WERI-Rb-1 (cell line): Measurements from ENCODE around the gene RFTN1.

Experiments used
- DNase-seq: peaks from one replicate; pipeline ENCODE4 v3.0.0-alpha.2; 2020
- H3K27ac ChIP-seq: fragments of 250-450 bp; sonication (Bioruptor Pico); 2 replicates; pipeline ENCODE4 v1.5.1; 2020; ENCODE audit warnings: mild to moderate bottlenecking, moderate library complexity
- H3K27me3 ChIP-seq: fragments of 250-450 bp; sonication (Bioruptor Pico); 2 replicates; pipeline ENCODE4 v1.5.1; 2021; ENCODE audit warnings: mild to moderate bottlenecking, low read depth, moderate library complexity; ENCODE audit not compliant: insufficient read depth, severe bottlenecking
- H3K36me3 ChIP-seq: fragments of 250-450 bp; sonication (Bioruptor Pico); 2 replicates; pipeline ENCODE4 v1.5.1; 2020; ENCODE audit warnings: mild to moderate bottlenecking, moderate library complexity
- H3K4me3 ChIP-seq: 2 replicates; pipeline ENCODE4 v1.5.1; 2011; ENCODE audit warnings: low read depth, mild to moderate bottlenecking, control low read depth, low read length
- H3K9me3 ChIP-seq: fragments of 250-450 bp; sonication (Bioruptor Pico); 2 replicates; pipeline ENCODE4 v1.5.1; 2021; ENCODE audit warnings: mild to moderate bottlenecking, moderate library complexity; ENCODE audit not compliant: severe bottlenecking
- TF ChIP-seq, protein P1 (sequence below): IDR thresholded peaks from 2 replicates; pipeline ENCODE4 v1.5.1; 2011; ENCODE audit warnings: low read depth, mild to moderate bottlenecking, control low read depth, inconsistent platforms, low read length

RFTN1 gene

DNA sequence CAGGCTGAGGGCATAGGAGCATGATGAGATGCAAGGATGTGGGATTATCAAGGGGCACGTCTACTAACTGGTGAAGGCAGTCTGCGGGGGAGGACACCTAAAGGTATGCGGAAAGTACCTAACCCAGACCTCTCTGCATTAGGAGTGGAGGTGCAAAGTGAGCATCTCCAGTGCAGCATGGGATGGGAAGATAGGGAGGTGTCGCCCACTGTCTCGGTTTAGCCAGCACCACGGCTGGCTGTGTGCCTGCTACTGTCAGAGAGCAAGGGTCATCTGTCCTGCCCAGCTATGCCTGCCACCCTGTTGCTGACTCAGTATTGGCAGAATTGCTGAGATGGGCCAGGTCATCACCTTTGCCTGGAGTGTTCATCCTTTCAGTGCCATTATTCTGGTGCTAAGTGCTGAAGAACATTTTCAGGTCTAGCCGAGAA lies 208.4 kb downstream of the RFTN1 start:
- Histone ChIP-seq H3K27me3 (no peaks in the 10 kb centered on the region), H3K36me3 (peaks cover 5% of the 10 kb centered on the region), H3K4me3 (no peak overlapping the region), H3K9me3 (no peaks in the 10 kb centered on the region), H3K27ac (no peak overlapping the region)
- TF ChIP-seq, protein P1, sequence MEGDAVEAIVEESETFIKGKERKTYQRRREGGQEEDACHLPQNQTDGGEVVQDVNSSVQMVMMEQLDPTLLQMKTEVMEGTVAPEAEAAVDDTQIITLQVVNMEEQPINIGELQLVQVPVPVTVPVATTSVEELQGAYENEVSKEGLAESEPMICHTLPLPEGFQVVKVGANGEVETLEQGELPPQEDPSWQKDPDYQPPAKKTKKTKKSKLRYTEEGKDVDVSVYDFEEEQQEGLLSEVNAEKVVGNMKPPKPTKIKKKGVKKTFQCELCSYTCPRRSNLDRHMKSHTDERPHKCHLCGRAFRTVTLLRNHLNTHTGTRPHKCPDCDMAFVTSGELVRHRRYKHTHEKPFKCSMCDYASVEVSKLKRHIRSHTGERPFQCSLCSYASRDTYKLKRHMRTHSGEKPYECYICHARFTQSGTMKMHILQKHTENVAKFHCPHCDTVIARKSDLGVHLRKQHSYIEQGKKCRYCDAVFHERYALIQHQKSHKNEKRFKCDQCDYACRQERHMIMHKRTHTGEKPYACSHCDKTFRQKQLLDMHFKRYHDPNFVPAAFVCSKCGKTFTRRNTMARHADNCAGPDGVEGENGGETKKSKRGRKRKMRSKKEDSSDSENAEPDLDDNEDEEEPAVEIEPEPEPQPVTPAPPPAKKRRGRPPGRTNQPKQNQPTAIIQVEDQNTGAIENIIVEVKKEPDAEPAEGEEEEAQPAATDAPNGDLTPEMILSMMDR = no peak
- DNase-seq = no peak

DNA sequence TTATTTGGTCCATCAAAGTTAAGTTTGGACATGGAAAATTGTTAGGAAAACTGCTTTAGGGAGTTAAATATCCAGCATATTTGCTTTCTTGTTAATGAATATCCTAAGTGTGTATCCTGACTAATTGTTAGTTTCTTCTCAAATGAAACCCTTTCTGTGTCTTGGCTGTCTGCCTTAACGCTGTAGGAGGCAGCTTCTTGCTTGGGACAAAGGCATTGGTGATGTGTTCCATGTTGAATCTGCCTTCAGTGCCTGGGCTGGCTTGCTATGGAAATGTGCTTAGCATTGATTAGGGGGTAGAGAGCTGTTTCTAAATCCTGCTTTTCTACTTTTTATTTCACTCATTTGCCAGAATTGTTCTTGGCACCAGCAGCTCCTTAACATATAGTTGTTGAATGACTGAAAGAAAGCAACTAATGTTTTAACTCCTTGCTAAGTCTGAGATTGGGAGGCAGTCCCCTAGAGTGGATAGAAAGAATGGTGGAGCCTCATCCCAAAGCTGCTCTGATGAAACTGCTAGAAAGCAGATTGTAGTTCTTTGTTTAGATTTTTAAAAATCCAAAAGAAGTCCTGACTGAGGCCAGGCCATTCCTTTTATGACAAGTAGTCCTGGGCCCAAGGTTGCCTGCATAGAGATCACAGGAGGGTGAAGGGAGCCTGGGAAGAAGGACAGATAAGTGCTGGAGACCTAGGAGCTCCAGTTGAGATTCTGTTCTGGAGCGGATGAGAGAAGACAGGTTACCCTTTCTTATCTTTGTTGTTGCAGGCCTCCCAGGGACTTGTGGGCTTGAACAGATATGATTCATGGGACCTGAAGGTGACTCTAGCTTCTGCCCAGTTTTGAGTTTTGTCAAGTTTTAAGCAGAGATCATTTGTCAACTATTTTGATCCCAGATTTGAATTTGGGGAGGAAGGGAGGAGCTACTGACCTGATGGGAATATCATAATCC lies 209.2 kb downstream of the RFTN1 start:
- TF ChIP-seq, protein P1 = no peak
- Histone ChIP-seq H3K4me3 (no peak overlapping the region), H3K9me3 (no peaks in the 10 kb centered on the region), H3K27ac (no peak overlapping the region), H3K27me3 (no peaks in the 10 kb centered on the region), H3K36me3 (peaks cover 5% of the 10 kb centered on the region)
- no peak for DNase-seq

DNA sequence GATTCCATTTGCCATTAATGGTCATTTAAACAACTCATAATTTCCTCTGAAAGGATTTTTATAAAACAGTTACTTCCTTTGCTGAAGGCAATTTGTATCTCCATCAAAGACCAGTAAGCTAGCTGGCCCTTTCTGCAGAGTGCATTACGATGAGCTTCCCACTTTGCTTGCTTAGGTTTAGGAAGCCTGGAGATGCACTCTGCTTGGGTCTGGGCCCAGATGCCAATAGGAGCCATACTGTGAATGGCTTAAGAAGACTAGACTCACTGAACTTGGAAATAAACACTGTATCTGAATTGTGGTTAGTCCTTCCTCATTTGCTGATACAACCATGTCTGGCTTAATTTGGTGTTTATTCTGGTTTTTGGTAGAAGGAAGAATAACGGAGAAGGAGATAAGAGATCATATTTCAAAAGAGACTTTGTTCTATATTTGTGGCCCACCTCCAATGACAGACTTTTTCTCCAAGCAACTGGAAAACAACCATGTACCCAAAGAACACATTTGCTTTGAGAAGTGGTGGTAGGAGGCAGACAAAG lies 210.4 kb downstream of the RFTN1 start:
- TF ChIP-seq, protein P1 = no peak
- no peaks in the 10 kb centered on the region for H3K9me3 ChIP-seq
- no peak overlapping the region for H3K4me3 ChIP-seq
- peaks cover 5% of the 10 kb centered on the region for H3K36me3 ChIP-seq
- H3K27me3 ChIP-seq = no peaks in the 10 kb centered on the region
- no peak overlapping the region for H3K27ac ChIP-seq
- DNase-seq = no peak

DNA sequence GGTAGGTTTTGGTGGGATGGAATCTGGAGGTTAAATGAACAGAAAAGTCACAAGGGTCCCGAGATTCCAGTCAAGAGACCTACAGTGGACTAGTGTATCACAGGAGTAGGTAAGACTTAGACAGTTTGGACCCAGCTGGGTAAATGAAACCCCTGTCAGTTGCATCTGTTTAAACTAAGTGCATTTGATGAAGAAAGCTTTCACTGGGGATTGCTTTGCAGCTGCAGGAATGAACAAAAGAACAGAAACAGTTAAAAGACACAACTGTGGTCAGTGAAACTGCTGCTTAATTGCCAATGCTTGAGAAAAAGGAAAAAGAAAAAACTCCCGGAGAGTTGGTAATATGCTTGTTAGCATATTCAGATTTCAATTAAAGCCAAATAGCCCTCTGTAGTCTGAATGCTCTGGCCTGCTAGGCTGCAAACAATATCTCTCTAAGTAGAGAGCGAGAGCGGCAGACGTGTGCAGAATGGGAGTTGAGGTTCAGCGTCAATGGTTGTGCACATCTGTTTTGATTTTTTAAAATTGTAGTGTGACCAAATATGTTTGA lies 211.3 kb downstream of the RFTN1 start:
- no peak overlapping the region for H3K27ac ChIP-seq

DNA sequence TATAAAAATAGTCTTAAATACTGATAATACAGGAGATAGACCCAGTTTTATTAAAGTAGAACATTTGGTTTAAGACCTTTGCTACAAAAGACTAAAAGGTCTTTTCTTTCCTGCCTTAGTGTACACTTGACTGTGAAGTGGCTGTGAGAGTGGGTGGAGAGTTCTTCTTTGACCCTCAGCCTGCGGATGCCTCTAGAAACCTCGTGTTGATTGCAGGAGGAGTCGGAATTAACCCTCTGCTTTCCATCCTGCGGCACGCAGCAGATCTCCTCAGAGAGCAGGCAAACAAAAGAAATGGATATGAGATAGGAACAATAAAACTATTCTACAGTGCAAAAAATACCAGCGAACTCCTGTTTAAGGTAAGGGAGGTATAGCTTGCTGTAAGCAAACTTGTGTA lies 212.0 kb downstream of the RFTN1 start:
- Histone ChIP-seq H3K4me3 (no peak overlapping the region), H3K27ac (no peak overlapping the region), H3K36me3 (peaks cover 9% of the 10 kb centered on the region), H3K9me3 (no peaks in the 10 kb centered on the region), H3K27me3 (no peaks in the 10 kb centered on the region)
- DNase-seq = no peak
- TF ChIP-seq, protein P1 = no peak

More for the DNA sequence above, 211.3 kb downstream of the RFTN1 start:
- DNase-seq = no peak
- Histone ChIP-seq H3K36me3 (peaks cover 7% of the 10 kb centered on the region), H3K9me3 (no peaks in the 10 kb centered on the region), H3K4me3 (no peak overlapping the region), H3K27me3 (no peaks in the 10 kb centered on the region)
- TF ChIP-seq, protein P1 = no peak
